COLO668 (cell line): ENCODE measurements around the gene TMEM208.

Source experiments
- DNase-seq: peaks from one replicate; lab custom pipeline; 2025; ENCODE audit not compliant: unreplicated experiment; lab: John Stamatoyannopoulos, UW

The TMEM208 gene

GRCh38 chr16:67226804-67227566 lies at the start of gene TMEM208:
Gene TMEM208 (plus strand): TSS chr16:67227130. CDS start chr16:67227219, 89 bp downstream.
- DNase-seq: peak; percentile 98

- peak; percentile 97 for DNase-seq
These were observed 48.9 kb upstream of the TMEM208 start for GRCh38 chr16:67177743-67178699.

GRCh38 chr16:67179421-67180080 lies 47.4 kb upstream of the TMEM208 start:
- peak; percentile 24 for DNase-seq

GRCh38 chr16:67180166-67180565 lies 46.8 kb upstream of the TMEM208 start:
- no peak for DNase-seq

GRCh38 chr16:67181346-67181745 lies 45.6 kb upstream of the TMEM208 start:
- DNase-seq: no peak

- no peak for DNase-seq
These were observed 44.6 kb upstream of the TMEM208 start for GRCh38 chr16:67182288-67182687.

- DNase-seq: no peak
These were observed 43.7 kb upstream of the TMEM208 start for GRCh38 chr16:67183284-67183626.

DNA sequence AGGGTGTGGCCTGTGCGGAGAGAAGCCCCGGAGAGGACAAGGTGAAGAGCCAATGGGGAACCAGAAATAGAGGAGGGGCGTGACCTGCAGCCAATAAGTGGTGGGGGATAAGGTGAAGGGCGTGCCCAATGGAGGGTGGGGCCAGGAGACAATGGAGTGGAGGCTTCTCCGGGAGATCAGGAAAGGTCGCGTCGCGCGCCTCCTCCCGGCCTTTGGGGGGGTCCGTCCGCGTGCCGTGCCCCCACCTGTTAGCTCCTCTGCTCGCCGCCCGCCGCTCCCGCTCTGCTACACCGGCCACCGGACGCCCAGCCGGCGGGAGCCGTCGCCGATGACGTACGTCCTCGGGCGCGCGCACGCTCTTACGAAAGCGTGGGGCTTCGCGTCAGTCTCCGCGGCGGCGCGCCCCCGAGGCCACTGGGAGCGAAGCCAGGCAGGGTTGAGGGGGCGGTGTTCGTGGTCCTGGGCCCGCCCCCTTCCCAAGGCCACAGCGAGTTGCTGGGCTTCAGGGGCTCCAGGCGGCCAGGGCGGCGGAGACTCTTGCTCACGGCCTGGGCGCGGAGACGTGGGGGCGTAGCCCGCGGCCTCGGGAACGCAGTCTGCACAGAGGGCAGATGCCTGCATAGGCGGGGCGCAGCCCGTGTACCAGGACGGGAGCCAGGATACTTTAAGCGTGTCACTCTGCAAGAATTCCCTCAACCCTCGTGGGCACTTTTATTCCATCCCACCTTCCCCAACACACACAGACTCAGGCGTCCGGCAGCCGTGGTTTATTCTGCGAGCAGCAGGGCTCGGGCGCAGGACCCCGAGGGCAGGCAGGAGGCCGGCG lies 43.1 kb upstream of the TMEM208 start, which contains the start of gene MATCAP1:
Gene MATCAP1 (minus strand): TSS at position 337 of the 826 bp plus-strand sequence. CDS start 3,353 bp downstream, outside the sequence.
- DNase-seq: peak; percentile 98

DNA sequence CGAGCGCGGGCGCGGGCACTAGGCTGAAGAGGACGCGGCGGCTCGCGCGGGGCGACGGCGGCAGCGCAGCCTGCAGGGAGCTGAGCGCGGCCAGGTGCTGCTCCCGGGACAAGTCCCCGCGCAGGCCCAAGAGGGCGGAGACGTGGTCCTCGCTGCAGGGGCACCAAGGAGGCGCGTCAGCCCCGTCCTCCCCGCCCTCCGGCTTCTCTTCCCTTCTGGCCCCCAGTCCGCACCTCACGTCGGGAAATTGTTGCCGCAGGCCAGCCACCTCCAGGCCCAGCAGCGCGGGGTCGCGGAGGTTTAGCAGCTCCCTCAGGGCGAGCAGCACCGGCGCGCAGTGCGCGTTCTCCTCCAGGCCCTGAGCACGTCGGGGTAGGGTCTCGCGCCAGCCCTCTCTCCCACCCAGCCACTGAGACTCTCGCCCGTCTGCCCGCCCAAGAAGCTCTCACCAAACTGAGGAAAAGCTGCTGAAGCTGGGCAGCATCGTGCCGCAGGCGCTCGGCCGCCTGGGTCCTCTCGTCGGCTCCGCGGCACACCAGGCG lies 42.4 kb upstream of the TMEM208 start:
- peak; percentile 77 for DNase-seq

GRCh38 chr16:67184995-67185650 lies 41.8 kb upstream of the TMEM208 start:
- peak; percentile 91 for DNase-seq

- DNase-seq: no peak
These were observed 41.2 kb upstream of the TMEM208 start for GRCh38 chr16:67185651-67186134.

GRCh38 chr16:67186550-67186950 lies 40.4 kb upstream of the TMEM208 start:
- no peak for DNase-seq

DNA sequence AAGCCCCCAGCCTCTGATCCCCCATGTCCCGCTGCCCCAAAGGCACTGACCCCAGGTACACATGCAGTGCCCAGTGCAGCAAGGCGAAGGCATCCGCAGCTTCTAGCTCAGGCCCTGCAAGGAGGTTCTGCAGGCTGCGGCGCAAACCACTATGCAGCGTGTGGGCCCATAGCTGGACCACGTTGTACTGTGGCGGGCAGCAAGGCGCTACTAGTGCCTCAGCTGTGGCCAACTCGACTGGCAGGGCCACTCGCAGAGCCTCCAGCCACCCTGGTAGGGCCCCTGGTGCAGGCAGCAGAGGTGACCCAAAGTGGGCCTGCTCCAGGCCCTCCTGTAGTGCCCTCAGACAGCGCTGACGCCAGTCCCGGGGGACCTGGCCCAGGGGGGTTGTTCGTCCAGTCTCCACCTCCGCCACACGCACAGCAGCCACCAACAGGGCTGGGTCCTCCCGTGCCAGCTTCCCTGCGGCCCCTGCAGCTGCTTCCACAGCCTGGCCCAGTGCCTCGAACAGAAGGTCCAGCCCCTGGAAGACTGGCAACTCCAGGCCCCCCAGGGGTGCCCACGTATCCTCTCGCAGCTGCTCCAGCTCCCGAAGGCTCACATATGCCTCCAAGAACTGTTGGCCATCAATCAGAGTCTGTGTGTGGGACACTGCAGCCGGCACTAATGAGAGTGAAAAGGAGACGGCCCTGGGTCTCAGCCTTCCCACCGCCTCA lies 39.6 kb upstream of the TMEM208 start:
- DNase-seq: no peak

GRCh38 chr16:67188323-67188722 lies 38.6 kb upstream of the TMEM208 start:
- DNase-seq: no peak

DNA sequence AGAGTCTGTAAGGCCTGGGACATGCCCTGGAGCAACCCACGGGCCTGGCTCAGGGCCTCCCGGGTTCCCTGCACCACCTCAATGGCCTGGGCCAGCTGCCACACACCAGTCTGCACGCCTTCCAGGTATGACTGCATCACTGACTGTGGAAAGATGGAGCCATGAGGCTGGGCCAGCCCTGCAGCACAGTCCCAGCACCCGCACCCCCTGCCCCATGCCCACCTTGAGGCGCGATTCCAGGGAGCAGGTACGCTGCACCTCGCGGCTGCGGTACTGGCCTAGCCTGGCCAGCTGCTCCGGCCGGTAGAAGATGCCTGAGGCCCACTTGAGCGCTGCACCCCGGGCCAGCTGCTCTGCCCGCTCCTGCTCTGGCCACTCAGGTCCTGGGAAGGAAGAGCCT lies 38.1 kb upstream of the TMEM208 start:
- DNase-seq: no peak

GRCh38 chr16:67190041-67190440 lies 36.9 kb upstream of the TMEM208 start, which contains the start of gene EXOC3L1:
Gene EXOC3L1 (minus strand): TSS chr16:67190136. CDS start chr16:67189676, 460 bp downstream.
- DNase-seq: peak; percentile 42

- peak; percentile 56 for DNase-seq
These were observed 36.2 kb upstream of the TMEM208 start for GRCh38 chr16:67190448-67191399.
